SK-N-SH (cell line): ENCODE results near the gene ITGB5. TPM values are rescaled to one million over a fixed set of nuclear protein-coding genes. Genes with fewer than 3 reads are reported as not detected.
A peak's percentile ranks its signal among the peaks of the same experiment; 100 is the strongest.

Source experiments
- CTCF ChIA-PET: fragments of 300-600, 350-600 bp; formaldehyde crosslinking; extraction: SDS; loops from one replicate; lab custom pipeline; 2021; lab: Yijun Ruan, JAX
- POLR2A ChIA-PET: fragments of 350-600 bp; sonication (Branson Sonifier 250); formaldehyde crosslinking; extraction: SDS; loops from one replicate; lab custom pipeline; 2020; ENCODE audit warnings: antibody characterized with exemption, inconsistent platforms; lab: Yijun Ruan, JAX
- DNase-seq: peaks from one replicate; pipeline ENCODE4 v3.0.0; 2012
- H2AFZ ChIP-seq: fragments of 200-600 bp; sonication (generic); 2 replicates; pipeline ENCODE4 v1.8.1; 2016; ENCODE audit warnings: antibody characterized with exemption, mild to moderate bottlenecking, low read depth
- H3F3A ChIP-seq: fragments of 200-600 bp; sonication (generic); replicated peaks from 2 replicates; pipeline ENCODE3; 2016; ENCODE audit warnings: antibody characterized with exemption, mild to moderate bottlenecking; ENCODE audit not compliant: insufficient read depth
- H3K27ac ChIP-seq, 2 experiments: fragments of 200-500 bp in 1 of 2; fragments of 200-600 bp in 1 of 2; sonication (Bioruptor generic) in 1 of 2; sonication (generic), shearing (Covaris generic) in 1 of 2; 2 replicates each; pipeline versions ENCODE4 v1.5.1 to v1.6.1; 2014 to 2016; ENCODE audit warnings: low read depth in 2 of 2, inconsistent platforms in 1 of 2, low read length in 1 of 2, mild to moderate bottlenecking in 1 of 2, mixed read lengths in 1 of 2
- H3K27me3 ChIP-seq: fragments of 200-600 bp; sonication (generic), shearing (Covaris generic); 2 replicates; pipeline ENCODE4 v1.6.1; 2016; ENCODE audit warnings: mixed run types; ENCODE audit not compliant: insufficient read depth
- H3K36me3 ChIP-seq, 2 experiments: fragments of 200-500 bp in 1 of 2; fragments of 200-600 bp in 1 of 2; sonication (Bioruptor generic) in 1 of 2; sonication (generic) in 1 of 2; replicated peaks in 1 of 2; 2 replicates each; pipeline versions ENCODE3 to v1.5.1; 2014 to 2016; ENCODE audit warnings: low read length in 1 of 2, mild to moderate bottlenecking in 1 of 2; ENCODE audit not compliant: insufficient read depth in 2 of 2, control insufficient read depth in 1 of 2
- H3K4me1 ChIP-seq, 2 experiments: fragments of 200-500 bp in 1 of 2; fragments of 200-600 bp in 1 of 2; sonication (Bioruptor generic) in 1 of 2; sonication (generic), shearing (Covaris generic) in 1 of 2; 2 replicates each; pipeline versions ENCODE4 v1.5.1 to v1.6.1; 2014 to 2016; ENCODE audit warnings: low read depth in 1 of 2, low read length in 1 of 2, mixed run types in 1 of 2; ENCODE audit not compliant: insufficient read depth in 2 of 2, control insufficient read depth in 1 of 2
- H3K4me2 ChIP-seq: fragments of 200-600 bp; sonication (generic), shearing (Covaris generic); 2 replicates; pipeline ENCODE4 v1.6.1; 2017; ENCODE audit warnings: mixed run types
- H3K4me3 ChIP-seq, 2 experiments: fragments of 200-500 bp in 1 of 2; fragments of 200-600 bp in 1 of 2; sonication (Bioruptor generic) in 1 of 2; sonication (generic), shearing (Covaris generic) in 1 of 2; 2 replicates each; pipeline versions ENCODE4 v1.5.1 to v1.8.1; 2014 to 2016; ENCODE audit warnings: low read depth in 2 of 2, inconsistent platforms in 1 of 2, low read length in 1 of 2, mild to moderate bottlenecking in 1 of 2, mixed read lengths in 1 of 2, moderate library complexity in 1 of 2
- H3K79me2 ChIP-seq: fragments of 200-600 bp; sonication (generic); 2 replicates; pipeline ENCODE4 v1.8.1; 2017; ENCODE audit warnings: mild to moderate bottlenecking; ENCODE audit not compliant: insufficient read depth
- H3K9ac ChIP-seq: fragments of 200-600 bp; sonication (generic); 2 replicates; pipeline ENCODE4 v1.6.1; 2017; ENCODE audit warnings: mixed run types
- H3K9me2 ChIP-seq: fragments of 200-600 bp; sonication (generic); 2 replicates; pipeline ENCODE4 v1.6.1; 2017; ENCODE audit warnings: mixed run types
- H3K9me3 ChIP-seq: fragments of 200-600 bp; sonication (generic); 2 replicates; pipeline ENCODE4 v1.6.1; 2017; ENCODE audit warnings: mixed run types, mild to moderate bottlenecking, moderate library complexity
- H4K20me1 ChIP-seq: fragments of 200-600 bp; sonication (generic); 2 replicates; pipeline ENCODE4 v1.6.1; 2017; ENCODE audit warnings: mild to moderate bottlenecking, mixed run types; ENCODE audit not compliant: insufficient read depth
- CHD2 ChIP-seq: fragments of 150-350 bp; IDR thresholded peaks from 2 replicates; pipeline ENCODE4 v1.6.1; 2018; ENCODE audit warnings: low read length; ENCODE audit not compliant: partially characterized antibody
- EZH2phosphoT487 ChIP-seq: fragments of 200-600 bp; sonication (generic); IDR thresholded peaks from 2 replicates; pipeline ENCODE4 v1.6.1; 2017; ENCODE audit warnings: low read depth, mixed run types, mild to moderate bottlenecking, antibody characterized with exemption, moderate library complexity, borderline replicate concordance
- FOXJ3 ChIP-seq: sonication (generic); formaldehyde crosslinking; IDR thresholded peaks from 2 replicates; pipeline ENCODE4 v1.5.1; 2020; ENCODE audit warnings: mild to moderate bottlenecking, missing genetic modification reagents
- FOXM1 ChIP-seq: IDR thresholded peaks from 2 replicates; pipeline ENCODE4 v1.4.0; 2012; ENCODE audit warnings: low read depth, mild to moderate bottlenecking
- NRF1 ChIP-seq: IDR thresholded peaks from 2 replicates; pipeline ENCODE4 v1.6.1; 2012; ENCODE audit warnings: low read depth, mild to moderate bottlenecking, low read length
- RAD21 ChIP-seq: IDR thresholded peaks from 2 replicates; pipeline ENCODE4 v1.6.1; 2012; ENCODE audit warnings: mild to moderate bottlenecking, low read length
- SIN3A ChIP-seq: IDR thresholded peaks from 2 replicates; pipeline ENCODE4 v1.6.1; 2012; ENCODE audit warnings: low read depth, mild to moderate bottlenecking, low read length, moderate library complexity, borderline replicate concordance
- TCF12 ChIP-seq: IDR thresholded peaks from 2 replicates; pipeline ENCODE4 v1.4.0; 2012
- USF2 ChIP-seq: fragments of 150-350 bp; IDR thresholded peaks from 2 replicates; pipeline ENCODE4 v1.6.1; 2017; ENCODE audit warnings: antibody characterized with exemption, low read length, low read depth, borderline replicate concordance
- ZBTB33 ChIP-seq: IDR thresholded peaks from 2 replicates; pipeline ENCODE4 v1.4.0; 2012; ENCODE audit warnings: low read depth, borderline replicate concordance
- WGBS: methylation state at CpG from one replicate; pipeline ENCODE4 v1.1.6; 2017; ENCODE audit warnings: low lambda C conversion rate; 5-methylcytosine and 5-hydroxymethylcytosine counted together
- polyA plus RNA-seq, 3 experiments: library from polyadenylated mRNA; depleted of rRNA; stranded (reverse); fragments of >200 nt; gene quantifications; 2 replicates each; pipeline ENCODE4 v1.2.3, GENCODE V29; 2012

ITGB5 gene
- polyA plus RNA-seq, 1 of the 3 experiments (the other 2 are of a cell fraction), result 481 TPM

- Histone ChIP-seq H3K27ac (peak overlapping the region; percentile 47 to 48; a peak in 2 of 4 replicates), H3F3A (peaks cover 5% of the 10 kb centered on the region), H3K4me2 (no peak overlapping the region), H3K9me2 (no peaks in the 10 kb centered on the region), H3K4me3 (no peak overlapping the region), H3K36me3 (peaks cover 38% of the 10 kb centered on the region in 2 experiments), H3K27me3 (no peaks in the 10 kb centered on the region), H3K9ac (no peak overlapping the region), H3K4me1 (peaks cover 27 to 44% of the 10 kb centered on the region in 2 experiments), H2AFZ (no peak overlapping the region), H4K20me1 (no peaks in the 10 kb centered on the region), H3K9me3 (no peaks in the 10 kb centered on the region), H3K79me2 (peaks cover 78% of the 10 kb centered on the region)
- ChIA-PET POLR2A (no interaction called here), CTCF (interaction anchor here (0.9 to 1.1 kb wide), 3 partner anchors 9 to 48 kb away, joined by 3 to 5 read pairs (median 5); no protein-coding TSS in a partner anchor)
- no peak for DNase-seq
- 92% methylated on average over 3 of the region's 3 CpGs for WGBS
- no peak for TF ChIP-seq ZBTB33
Measured at GRCh38 chr3:124853446-124853845, 33.7 kb downstream of the ITGB5 start.

- Histone ChIP-seq H2AFZ (no peak overlapping the region), H3K4me3 (no peak overlapping the region), H3K36me3 (peaks cover 48% of the 10 kb centered on the region in 2 experiments), H3K4me1 (peaks cover 36 to 39% of the 10 kb centered on the region in 2 experiments), H3K9me2 (no peaks in the 10 kb centered on the region), H3K27me3 (no peaks in the 10 kb centered on the region), H3F3A (peaks cover 5% of the 10 kb centered on the region), H4K20me1 (no peaks in the 10 kb centered on the region), H3K27ac (peak overlapping the region; percentile 66 to 90; a peak in 3 of 4 replicates), H3K9ac (no peak overlapping the region), H3K9me3 (no peaks in the 10 kb centered on the region), H3K4me2 (no peak overlapping the region), H3K79me2 (peaks cover 65% of the 10 kb centered on the region)
- no peak for DNase-seq
- WGBS, result 97% methylated on average over 12 of the region's 12 CpGs
- ChIA-PET POLR2A (no interaction called here), CTCF (interaction anchor here (2.4 kb wide), 1 partner anchor 49 kb away, joined by 8 read pairs; no protein-coding TSS in a partner anchor)
- no peak for TF ChIP-seq FOXJ3 (CRISPR knock-in tag)
Measured at GRCh38 chr3:124851905-124852304, 35.3 kb downstream of the ITGB5 start.

- TF ChIP-seq FOXM1, result no peak
- no peak for TF ChIP-seq EZH2phosphoT487
- TF ChIP-seq USF2, result no peak
- no peak for TF ChIP-seq CHD2
- no peak for TF ChIP-seq SIN3A
- no peak for TF ChIP-seq TCF12
- no peak for TF ChIP-seq NRF1
- no peak for TF ChIP-seq RAD21
- H3K4me1 ChIP-seq, result peaks cover 36 to 42% of the 10 kb centered on the region in 2 experiments
- DNase-seq, result no peak
- H3K36me3 ChIP-seq, result peaks cover 45 to 49% of the 10 kb centered on the region in 2 experiments
- H3K9me3 ChIP-seq, result no peaks in the 10 kb centered on the region
- H2AFZ ChIP-seq, result no peak overlapping the region
- H4K20me1 ChIP-seq, result no peaks in the 10 kb centered on the region
- 40% methylated on average over 3 of the region's 3 CpGs for WGBS
- H3K9ac ChIP-seq, result peak overlapping the region; percentile 37; the same call in 1 of the 2 replicates
- H3K4me2 ChIP-seq, result peak overlapping the region; percentile 43
- peak overlapping the region; percentile 66 to 90 for H3K27ac ChIP-seq
- H3K4me3 ChIP-seq, result no peak overlapping the region
- H3F3A ChIP-seq, result peaks cover 12% of the 10 kb centered on the region
- CTCF ChIA-PET, result interaction anchor here (1.0 to 2.4 kb wide), 3 partner anchors 50 to 90 kb away, joined by 3 to 8 read pairs (median 3); no protein-coding TSS in a partner anchor
- no peaks in the 10 kb centered on the region for H3K9me2 ChIP-seq
- POLR2A ChIA-PET, result no interaction called here
- peaks cover 58% of the 10 kb centered on the region for H3K79me2 ChIP-seq
- H3K27me3 ChIP-seq, result no peaks in the 10 kb centered on the region
Measured at GRCh38 chr3:124851136-124851535, 36.0 kb downstream of the ITGB5 start.
